GM21515 (cell line): ENCODE results near the gene PTCD3.

Experiments
- ATAC-seq: cut with Tn5 transposase; IDR thresholded peaks from one replicate; pipeline ENCODE4 v1.9.1; 2021; ENCODE audit not compliant: unreplicated experiment

Gene PTCD3

GRCh38 chr2:86143307-86143706 lies 37.3 kb downstream of the PTCD3 start:
- no peak for ATAC-seq

- no peak for ATAC-seq
Measured at GRCh38 chr2:86143926-86144685, 38.1 kb downstream of the PTCD3 start.

- ATAC-seq: no peak
Measured at GRCh38 chr2:86147793-86148192, 41.8 kb downstream of the PTCD3 start.

GRCh38 chr2:86150502-86150901 lies 44.5 kb downstream of the PTCD3 start:
- no peak for ATAC-seq

- ATAC-seq: no peak
Measured at GRCh38 chr2:86157009-86157556, 51.0 kb downstream of the PTCD3 start.

GRCh38 chr2:86158286-86158685 lies 52.3 kb downstream of the PTCD3 start:
- ATAC-seq: no peak

GRCh38 chr2:86160156-86160952 lies 54.3 kb downstream of the PTCD3 start:
- no peak for ATAC-seq

- no peak for ATAC-seq
Measured at GRCh38 chr2:86170449-86170848, 64.4 kb downstream of the PTCD3 start.

- no peak for ATAC-seq
Measured at GRCh38 chr2:86171295-86171694, 65.3 kb downstream of the PTCD3 start.

- ATAC-seq: no peak
Measured at GRCh38 chr2:86172610-86173009, 66.6 kb downstream of the PTCD3 start.

- ATAC-seq: no peak
Measured at GRCh38 chr2:86174445-86174844, 68.4 kb downstream of the PTCD3 start.

GRCh38 chr2:86175828-86176227 lies 69.8 kb downstream of the PTCD3 start:
- no peak for ATAC-seq

- no peak for ATAC-seq
Measured at GRCh38 chr2:86176597-86176996, 70.6 kb downstream of the PTCD3 start.

- ATAC-seq: no peak
Measured at GRCh38 chr2:86185517-86186212, 79.6 kb downstream of the PTCD3 start.

GRCh38 chr2:86186431-86186830 lies 80.4 kb downstream of the PTCD3 start:
- ATAC-seq: no peak

GRCh38 chr2:86189782-86190416 lies 83.9 kb downstream of the PTCD3 start:
- ATAC-seq: no peak
